Right renal pelvis (tissue), 4 donors: ENCODE data around the gene BTBD9. TPM values are rescaled to one million over a fixed set of nuclear protein-coding genes. Genes with fewer than 3 reads are reported as not detected.

Experiments
- DNase-seq, 4 donors: peaks; one replicate each; pipeline ENCODE4 v3.0.0-alpha.2; 2013; ENCODE audit warnings: low read depth in 4 of 4, low spot score in 3 of 4, missing footprints in 1 of 4
- polyA plus RNA-seq, 4 donors: library from polyadenylated mRNA; unstranded; fragments of 120-200 nt; gene quantifications; one replicate each; pipeline ENCODE4 v1.2.1, GENCODE V29; 2013; ENCODE audit not compliant: insufficient read length in 4 of 4

Gene BTBD9
- 10 to 100 TPM; 11.9 to 15.6 (median 13.8) TPM for polyA plus RNA-seq

GRCh38 chr6:38639498-38640215, at the start of gene BTBD9:
Gene BTBD9, minus strand, starts transcription at chr6:38639929.
- DNase-seq, result peak; percentile 77 to 92 (median 80)

- no peak for DNase-seq
Measured at GRCh38 chr6:38688579-38689087, 48.9 kb upstream of the BTBD9 start.

GRCh38 chr6:38687549-38687948, 47.8 kb upstream of the BTBD9 start:
- DNase-seq, result no peak

GRCh38 chr6:38687043-38687353, 47.3 kb upstream of the BTBD9 start:
- DNase-seq, result no peak

GRCh38 chr6:38686270-38687042, 46.7 kb upstream of the BTBD9 start:
- DNase-seq, result no peak

GRCh38 chr6:38684904-38685303, 45.2 kb upstream of the BTBD9 start:
- no peak for DNase-seq

- no peak for DNase-seq
Measured at GRCh38 chr6:38684237-38684636, 44.5 kb upstream of the BTBD9 start.

GRCh38 chr6:38681850-38682249, 42.1 kb upstream of the BTBD9 start:
- no peak for DNase-seq

- no peak for DNase-seq
Measured at GRCh38 chr6:38679668-38680067, 39.9 kb upstream of the BTBD9 start.

GRCh38 chr6:38678178-38678760, 38.5 kb upstream of the BTBD9 start:
- no peak for DNase-seq

GRCh38 chr6:38676974-38677544, 37.3 kb upstream of the BTBD9 start:
- no peak for DNase-seq

- no peak for DNase-seq
Measured at GRCh38 chr6:38676236-38676973, 36.7 kb upstream of the BTBD9 start.

- no peak for DNase-seq
Measured at GRCh38 chr6:38673397-38674165, 33.9 kb upstream of the BTBD9 start.

GRCh38 chr6:38671885-38672467, 32.2 kb upstream of the BTBD9 start:
- DNase-seq, result peak; percentile 7 to 36 (median 20)

- DNase-seq, result no peak
Measured at GRCh38 chr6:38658418-38659167, 18.9 kb upstream of the BTBD9 start.

GRCh38 chr6:38656896-38657295, 17.2 kb upstream of the BTBD9 start:
- no peak for DNase-seq

GRCh38 chr6:38654263-38654662, 14.5 kb upstream of the BTBD9 start:
- no peak for DNase-seq

- no peak for DNase-seq
Measured at GRCh38 chr6:38651121-38651784, 11.5 kb upstream of the BTBD9 start.
